BLaER1 (cell line): ENCODE measurements around the gene HABP4.
A peak's percentile ranks its signal among the peaks of the same experiment; 100 is the strongest.

Source experiments
- H3K27ac ChIP-seq: shearing (Covaris generic); formaldehyde crosslinking; 2 replicates; pipeline ENCODE4 v1.8.1; 2022
- H3K27me3 ChIP-seq: shearing (Covaris generic); formaldehyde crosslinking; 2 replicates; pipeline ENCODE4 v1.8.1; 2022
- H3K36me3 ChIP-seq: shearing (Covaris generic); formaldehyde crosslinking; 2 replicates; pipeline ENCODE4 v1.8.1; 2022
- H3K4me1 ChIP-seq: shearing (Covaris generic); formaldehyde crosslinking; 2 replicates; pipeline ENCODE4 v1.8.1; 2022
- H3K4me2 ChIP-seq: shearing (Covaris generic); formaldehyde crosslinking; 2 replicates; pipeline ENCODE4 v1.8.1; 2022
- H3K4me3 ChIP-seq: shearing (Covaris generic); formaldehyde crosslinking; 2 replicates; pipeline ENCODE4 v1.8.1; 2022
- H3K9ac ChIP-seq: shearing (Covaris generic); formaldehyde crosslinking; 2 replicates; pipeline ENCODE4 v1.8.1; 2022
- H3K9me3 ChIP-seq: shearing (Covaris generic); formaldehyde crosslinking; 2 replicates; pipeline ENCODE4 v1.8.1; 2022
- H4K20me1 ChIP-seq: shearing (Covaris generic); formaldehyde crosslinking; 2 replicates; pipeline ENCODE4 v1.8.1; 2022
- Cebpa-rat ChIP-seq: shearing (Covaris generic); IDR thresholded peaks from 2 replicates; pipeline ENCODE4 v1.8.1; 2022

Gene HABP4

GRCh38 chr9:96449845-96450612 lies at the start of gene HABP4:
Gene HABP4, plus strand, starts transcription at chr9:96450169. Its CDS starts 111 bp downstream, at chr9:96450280.
- Histone ChIP-seq H3K9ac (peak within 1 kb of the TSS; percentile 80), H3K9me3 (no peaks in the 10 kb centered on the region), H4K20me1 (peaks cover 22% of the 10 kb centered on the region), H3K4me3 (peak within 1 kb of the TSS; percentile 89), H3K4me1 (peaks cover 22% of the 10 kb centered on the region), H3K36me3 (no peaks in the 10 kb centered on the region), H3K4me2 (peak within 1 kb of the TSS; percentile 100), H3K27ac (peak within 1 kb of the TSS; percentile 49), H3K27me3 (peaks cover 27% of the 10 kb centered on the region)
- TF ChIP-seq Cebpa-rat = no peak

GRCh38 chr9:96408409-96409280 lies 41.3 kb upstream of the HABP4 start:
- H3K9ac ChIP-seq = no peak overlapping the region
- no peak overlapping the region for H3K4me2 ChIP-seq
- peaks cover 4% of the 10 kb centered on the region; the same call in 1 of the 2 replicates for H3K9me3 ChIP-seq
- peaks cover 26% of the 10 kb centered on the region for H3K4me1 ChIP-seq
- H3K36me3 ChIP-seq = peaks cover 65% of the 10 kb centered on the region
- TF ChIP-seq Cebpa-rat = no peak
- no peak overlapping the region for H3K27ac ChIP-seq
- no peaks in the 10 kb centered on the region for H3K27me3 ChIP-seq
- peaks cover 91% of the 10 kb centered on the region for H4K20me1 ChIP-seq
- H3K4me3 ChIP-seq = no peak overlapping the region

- H3K9ac ChIP-seq = no peak overlapping the region
- H4K20me1 ChIP-seq = peaks cover 95% of the 10 kb centered on the region
- H3K4me2 ChIP-seq = no peak overlapping the region
- H3K9me3 ChIP-seq = no peaks in the 10 kb centered on the region
- H3K4me3 ChIP-seq = no peak overlapping the region
- no peaks in the 10 kb centered on the region for H3K27me3 ChIP-seq
- TF ChIP-seq Cebpa-rat = no peak
- H3K36me3 ChIP-seq = peaks cover 54% of the 10 kb centered on the region
- H3K4me1 ChIP-seq = peaks cover 52% of the 10 kb centered on the region
- no peak overlapping the region for H3K27ac ChIP-seq
These were observed 38.7 kb upstream of the HABP4 start for GRCh38 chr9:96411129-96411838.

- Histone ChIP-seq H3K4me2 (peak overlapping the region; percentile 90), H4K20me1 (peaks cover 94% of the 10 kb centered on the region), H3K27ac (peak overlapping the region; percentile 65; the same call in 1 of the 2 replicates)
These were observed 37.6 kb upstream of the HABP4 start for GRCh38 chr9:96412174-96412913.

GRCh38 chr9:96413302-96414221 lies 36.4 kb upstream of the HABP4 start:
- TF ChIP-seq Cebpa-rat = no peak
- Histone ChIP-seq H3K27ac (peak overlapping the region; percentile 65), H3K9me3 (no peaks in the 10 kb centered on the region), H3K27me3 (no peaks in the 10 kb centered on the region), H3K4me2 (peak overlapping the region; percentile 90), H3K4me1 (peaks cover 57% of the 10 kb centered on the region), H3K9ac (peak overlapping the region; percentile 60), H3K4me3 (peak overlapping the region; percentile 49), H4K20me1 (peaks cover 82% of the 10 kb centered on the region), H3K36me3 (peaks cover 34% of the 10 kb centered on the region)

More at GRCh38 chr9:96412174-96412913, 37.6 kb upstream of the HABP4 start:
- H3K27me3 ChIP-seq = no peaks in the 10 kb centered on the region
- H3K4me3 ChIP-seq = no peak overlapping the region
- peaks cover 44% of the 10 kb centered on the region for H3K36me3 ChIP-seq
- no peak for TF ChIP-seq Cebpa-rat
- H3K4me1 ChIP-seq = peaks cover 57% of the 10 kb centered on the region
- H3K9ac ChIP-seq = no peak overlapping the region
- no peaks in the 10 kb centered on the region for H3K9me3 ChIP-seq

- H3K36me3 ChIP-seq = no peaks in the 10 kb centered on the region; the same call in 1 of the 2 replicates
- H3K9ac ChIP-seq = peak overlapping the region; percentile 98
- TF ChIP-seq Cebpa-rat = no peak
- peak overlapping the region; percentile 89 for H3K4me3 ChIP-seq
- peaks cover 50% of the 10 kb centered on the region for H4K20me1 ChIP-seq
- no peaks in the 10 kb centered on the region for H3K27me3 ChIP-seq
- peaks cover 68% of the 10 kb centered on the region for H3K4me1 ChIP-seq
- no peaks in the 10 kb centered on the region for H3K9me3 ChIP-seq
- H3K4me2 ChIP-seq = peak overlapping the region; percentile 90
- H3K27ac ChIP-seq = peak overlapping the region; percentile 98
These were observed 32.9 kb upstream of the HABP4 start for GRCh38 chr9:96417051-96417586.

GRCh38 chr9:96417661-96418082 lies 32.3 kb upstream of the HABP4 start:
- peaks cover 62% of the 10 kb centered on the region for H3K4me1 ChIP-seq
- peaks cover 45% of the 10 kb centered on the region for H4K20me1 ChIP-seq
- no peaks in the 10 kb centered on the region for H3K9me3 ChIP-seq
- peak overlapping the region; percentile 98 for H3K27ac ChIP-seq
- H3K27me3 ChIP-seq = no peaks in the 10 kb centered on the region
- H3K4me3 ChIP-seq = peak overlapping the region; percentile 89
- no peak for TF ChIP-seq Cebpa-rat
- peak overlapping the region; percentile 90 for H3K4me2 ChIP-seq
- H3K9ac ChIP-seq = peak overlapping the region; percentile 98
- H3K36me3 ChIP-seq = no peaks in the 10 kb centered on the region; the same call in 1 of the 2 replicates
